K562 (cell line): ENCODE data around the gene WHAMM. TPM values are rescaled to one million over a fixed set of nuclear protein-coding genes. Genes with fewer than 3 reads are reported as not detected.

Experiments
- CBFA2T3 ChIP-seq: fragments of 450-650 bp; IDR thresholded peaks from 2 replicates; pipeline ENCODE4 v1.6.1; 2017
- CCAR2 ChIP-seq: fragments of 200-400 bp; formaldehyde crosslinking; IDR thresholded peaks from 2 replicates; pipeline ENCODE4 v1.6.1; 2017; ENCODE audit warnings: mild to moderate bottlenecking, low read depth, low read length
- FOSL1 ChIP-seq: fragments of 200-800 bp; sonication (Bioruptor generic); conservative IDR thresholded peaks from 2 replicates; pipeline ENCODE4 v1.6.1; 2016; ENCODE audit warnings: missing genetic modification characterization, missing compliant biosample characterization
- GTF2F1 ChIP-seq: IDR thresholded peaks from 2 replicates; pipeline ENCODE4 v1.6.1; 2011; ENCODE audit warnings: low read depth, low read length, improper control_type of control experiment
- HDAC6 ChIP-seq: IDR thresholded peaks from 2 replicates; pipeline ENCODE4 v1.6.1; 2012; ENCODE audit warnings: low read depth, mild to moderate bottlenecking, control low read depth, inconsistent platforms, low read length, moderate library complexity
- HNRNPUL1 ChIP-seq: fragments of 200-400 bp; formaldehyde crosslinking; IDR thresholded peaks from 2 replicates; pipeline ENCODE4 v1.6.1; 2017; ENCODE audit warnings: low read length
- NFIC ChIP-seq: fragments of 450-650 bp; IDR thresholded peaks from 2 replicates; pipeline ENCODE4 v1.6.1; 2017; ENCODE audit warnings: mild to moderate bottlenecking, inconsistent platforms
- ZC3H11A ChIP-seq: IDR thresholded peaks from 2 replicates; pipeline ENCODE4 v1.6.1; 2012; ENCODE audit warnings: low read depth, low read length, improper control_type of control experiment
- ZNF140 ChIP-seq: fragments of 250-450 bp; sonication (Bioruptor Pico); IDR thresholded peaks from 2 replicates; pipeline ENCODE4 v1.8.0; 2021; ENCODE audit warnings: moderate library complexity, mild to moderate bottlenecking, inconsistent platforms
- ZNF146 ChIP-seq: IDR thresholded peaks from one replicate; pipeline ENCODE4 v1.6.1; 2018; ENCODE audit warnings: missing compliant biosample characterization; ENCODE audit not compliant: unreplicated experiment
- ZNF282 ChIP-seq: sonication (generic); formaldehyde crosslinking; IDR thresholded peaks from 2 replicates; pipeline ENCODE4 v1.8.1; 2023; ENCODE audit warnings: missing genetic modification reagents
- polyA plus RNA-seq, 8 experiments: library from polyadenylated mRNA; depleted of rRNA in 4 of 8; stranded (reverse) in 5 of 8; unstranded in 3 of 8; fragments of >200 nt; fragmentation: Nextera tagmentation in 2 of 8; fragmentation: Illumina TruSeq in 1 of 8; extraction: Ambion mirVana in 2 of 8; extraction: Trizol in 1 of 8; gene quantifications; 2 replicates each; pipeline versions ENCODE4 v1.2.1 to v1.2.3, GENCODE V29; 2011 to 2014; ENCODE audit warnings: inconsistent platforms in 1 of 8, missing spikeins in 1 of 8
- total RNA-seq, 7 experiments: library from RNA; depleted of rRNA in 6 of 7; stranded (reverse); fragments of >200 nt in 6 of 7; fragmentation: Illumina TruSeq in 2 of 7; extraction: Trizol in 2 of 7; gene quantifications; 2 replicates each; pipeline versions ENCODE4 v1.2.1 to v1.2.3, GENCODE V29; 2011 to 2021; ENCODE audit warnings: low replicate concordance in 1 of 7
- TF ChIP-seq, protein P1 (sequence below): sonication (generic); formaldehyde crosslinking; IDR thresholded peaks from 2 replicates; pipeline ENCODE4 v1.8.0; 2022; ENCODE audit warnings: mild to moderate bottlenecking, missing genetic modification reagents
- TF ChIP-seq, protein P2 (sequence below): sonication (generic); formaldehyde crosslinking; IDR thresholded peaks from 2 replicates; pipeline ENCODE4 v1.8.1; 2023; ENCODE audit warnings: mild to moderate bottlenecking, missing genetic modification reagents, moderate library complexity
- TF ChIP-seq, protein P3 (sequence below): sonication (generic); formaldehyde crosslinking; IDR thresholded peaks from 2 replicates; pipeline ENCODE4 v1.8.1; 2023; ENCODE audit warnings: missing genetic modification reagents, mild to moderate bottlenecking, borderline replicate concordance
- TF ChIP-seq, protein P4 (sequence below): sonication (generic); formaldehyde crosslinking; IDR thresholded peaks from 2 replicates; pipeline ENCODE4 v1.4.0; 2020; ENCODE audit warnings: mild to moderate bottlenecking, missing genetic modification reagents
- TF ChIP-seq, protein P5 (sequence below): fragments of 450-650 bp; IDR thresholded peaks from 2 replicates; pipeline ENCODE4 v1.6.1; 2017; ENCODE audit warnings: antibody characterized with exemption, mild to moderate bottlenecking

Gene WHAMM
- total and polyA plus RNA-seq, 9 of the 15 experiments (the other 6 are each of a cell fraction or from before 2014, with no cell fraction given) = 2.0 to 4.8 (median 3.6) TPM

DNA sequence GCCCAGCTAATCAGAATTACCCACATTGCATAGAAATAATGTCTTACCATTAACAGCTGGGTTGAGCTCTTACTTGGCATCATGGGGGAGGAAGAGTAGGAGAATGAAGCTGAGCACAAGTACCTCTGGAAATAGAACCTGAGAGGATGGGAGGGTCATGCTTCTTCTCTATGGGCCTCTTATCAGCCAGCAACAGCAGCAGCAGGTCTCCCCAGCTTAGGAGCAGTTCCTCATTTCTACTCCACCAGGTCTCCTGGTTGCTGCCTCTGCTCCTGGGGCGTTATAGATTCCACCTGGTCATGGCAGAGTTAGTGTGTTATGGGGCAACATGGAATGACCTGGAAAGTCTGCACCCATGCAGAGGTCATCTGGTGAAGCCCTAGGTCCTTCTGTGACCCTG lies 6.9 kb upstream of the WHAMM start (continued):
- TF ChIP-seq ZNF146 (CRISPR knock-in tag) (no peak), GTF2F1 (no peak), NFIC (peak; percentile 73), CCAR2 (no peak), FOSL1 (tag) (no peak), ZC3H11A (no peak), HDAC6 (no peak), CBFA2T3 (peak; percentile 95), ZNF282 (CRISPR knock-in tag) (no peak), ZNF140 (no peak), HNRNPUL1 (no peak)
- TF ChIP-seq, protein P1, sequence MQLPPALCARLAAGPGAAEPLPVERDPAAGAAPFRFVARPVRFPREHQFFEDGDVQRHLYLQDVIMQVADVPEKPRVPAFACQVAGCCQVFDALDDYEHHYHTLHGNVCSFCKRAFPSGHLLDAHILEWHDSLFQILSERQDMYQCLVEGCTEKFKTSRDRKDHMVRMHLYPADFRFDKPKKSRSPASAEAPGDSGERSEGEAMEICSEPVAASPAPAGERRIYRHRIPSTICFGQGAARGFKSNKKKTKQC = no peak
- TF ChIP-seq, protein P2, sequence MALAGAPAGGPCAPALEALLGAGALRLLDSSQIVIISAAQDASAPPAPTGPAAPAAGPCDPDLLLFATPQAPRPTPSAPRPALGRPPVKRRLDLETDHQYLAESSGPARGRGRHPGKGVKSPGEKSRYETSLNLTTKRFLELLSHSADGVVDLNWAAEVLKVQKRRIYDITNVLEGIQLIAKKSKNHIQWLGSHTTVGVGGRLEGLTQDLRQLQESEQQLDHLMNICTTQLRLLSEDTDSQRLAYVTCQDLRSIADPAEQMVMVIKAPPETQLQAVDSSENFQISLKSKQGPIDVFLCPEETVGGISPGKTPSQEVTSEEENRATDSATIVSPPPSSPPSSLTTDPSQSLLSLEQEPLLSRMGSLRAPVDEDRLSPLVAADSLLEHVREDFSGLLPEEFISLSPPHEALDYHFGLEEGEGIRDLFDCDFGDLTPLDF (CRISPR knock-in tag) = no peak
- TF ChIP-seq, protein P3, sequence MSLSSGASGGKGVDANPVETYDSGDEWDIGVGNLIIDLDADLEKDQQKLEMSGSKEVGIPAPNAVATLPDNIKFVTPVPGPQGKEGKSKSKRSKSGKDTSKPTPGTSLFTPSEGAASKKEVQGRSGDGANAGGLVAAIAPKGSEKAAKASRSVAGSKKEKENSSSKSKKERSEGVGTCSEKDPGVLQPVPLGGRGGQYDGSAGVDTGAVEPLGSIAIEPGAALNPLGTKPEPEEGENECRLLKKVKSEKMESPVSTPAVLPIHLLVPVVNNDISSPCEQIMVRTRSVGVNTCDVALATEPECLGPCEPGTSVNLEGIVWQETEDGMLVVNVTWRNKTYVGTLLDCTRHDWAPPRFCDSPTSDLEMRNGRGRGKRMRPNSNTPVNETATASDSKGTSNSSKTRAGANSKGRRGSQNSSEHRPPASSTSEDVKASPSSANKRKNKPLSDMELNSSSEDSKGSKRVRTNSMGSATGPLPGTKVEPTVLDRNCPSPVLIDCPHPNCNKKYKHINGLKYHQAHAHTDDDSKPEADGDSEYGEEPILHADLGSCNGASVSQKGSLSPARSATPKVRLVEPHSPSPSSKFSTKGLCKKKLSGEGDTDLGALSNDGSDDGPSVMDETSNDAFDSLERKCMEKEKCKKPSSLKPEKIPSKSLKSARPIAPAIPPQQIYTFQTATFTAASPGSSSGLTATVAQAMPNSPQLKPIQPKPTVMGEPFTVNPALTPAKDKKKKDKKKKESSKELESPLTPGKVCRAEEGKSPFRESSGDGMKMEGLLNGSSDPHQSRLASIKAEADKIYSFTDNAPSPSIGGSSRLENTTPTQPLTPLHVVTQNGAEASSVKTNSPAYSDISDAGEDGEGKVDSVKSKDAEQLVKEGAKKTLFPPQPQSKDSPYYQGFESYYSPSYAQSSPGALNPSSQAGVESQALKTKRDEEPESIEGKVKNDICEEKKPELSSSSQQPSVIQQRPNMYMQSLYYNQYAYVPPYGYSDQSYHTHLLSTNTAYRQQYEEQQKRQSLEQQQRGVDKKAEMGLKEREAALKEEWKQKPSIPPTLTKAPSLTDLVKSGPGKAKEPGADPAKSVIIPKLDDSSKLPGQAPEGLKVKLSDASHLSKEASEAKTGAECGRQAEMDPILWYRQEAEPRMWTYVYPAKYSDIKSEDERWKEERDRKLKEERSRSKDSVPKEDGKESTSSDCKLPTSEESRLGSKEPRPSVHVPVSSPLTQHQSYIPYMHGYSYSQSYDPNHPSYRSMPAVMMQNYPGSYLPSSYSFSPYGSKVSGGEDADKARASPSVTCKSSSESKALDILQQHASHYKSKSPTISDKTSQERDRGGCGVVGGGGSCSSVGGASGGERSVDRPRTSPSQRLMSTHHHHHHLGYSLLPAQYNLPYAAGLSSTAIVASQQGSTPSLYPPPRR (CRISPR knock-in tag) = no peak
- TF ChIP-seq, protein P4, sequence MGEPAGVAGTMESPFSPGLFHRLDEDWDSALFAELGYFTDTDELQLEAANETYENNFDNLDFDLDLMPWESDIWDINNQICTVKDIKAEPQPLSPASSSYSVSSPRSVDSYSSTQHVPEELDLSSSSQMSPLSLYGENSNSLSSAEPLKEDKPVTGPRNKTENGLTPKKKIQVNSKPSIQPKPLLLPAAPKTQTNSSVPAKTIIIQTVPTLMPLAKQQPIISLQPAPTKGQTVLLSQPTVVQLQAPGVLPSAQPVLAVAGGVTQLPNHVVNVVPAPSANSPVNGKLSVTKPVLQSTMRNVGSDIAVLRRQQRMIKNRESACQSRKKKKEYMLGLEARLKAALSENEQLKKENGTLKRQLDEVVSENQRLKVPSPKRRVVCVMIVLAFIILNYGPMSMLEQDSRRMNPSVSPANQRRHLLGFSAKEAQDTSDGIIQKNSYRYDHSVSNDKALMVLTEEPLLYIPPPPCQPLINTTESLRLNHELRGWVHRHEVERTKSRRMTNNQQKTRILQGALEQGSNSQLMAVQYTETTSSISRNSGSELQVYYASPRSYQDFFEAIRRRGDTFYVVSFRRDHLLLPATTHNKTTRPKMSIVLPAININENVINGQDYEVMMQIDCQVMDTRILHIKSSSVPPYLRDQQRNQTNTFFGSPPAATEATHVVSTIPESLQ (CRISPR knock-in tag) = no peak
- TF ChIP-seq, protein P5, sequence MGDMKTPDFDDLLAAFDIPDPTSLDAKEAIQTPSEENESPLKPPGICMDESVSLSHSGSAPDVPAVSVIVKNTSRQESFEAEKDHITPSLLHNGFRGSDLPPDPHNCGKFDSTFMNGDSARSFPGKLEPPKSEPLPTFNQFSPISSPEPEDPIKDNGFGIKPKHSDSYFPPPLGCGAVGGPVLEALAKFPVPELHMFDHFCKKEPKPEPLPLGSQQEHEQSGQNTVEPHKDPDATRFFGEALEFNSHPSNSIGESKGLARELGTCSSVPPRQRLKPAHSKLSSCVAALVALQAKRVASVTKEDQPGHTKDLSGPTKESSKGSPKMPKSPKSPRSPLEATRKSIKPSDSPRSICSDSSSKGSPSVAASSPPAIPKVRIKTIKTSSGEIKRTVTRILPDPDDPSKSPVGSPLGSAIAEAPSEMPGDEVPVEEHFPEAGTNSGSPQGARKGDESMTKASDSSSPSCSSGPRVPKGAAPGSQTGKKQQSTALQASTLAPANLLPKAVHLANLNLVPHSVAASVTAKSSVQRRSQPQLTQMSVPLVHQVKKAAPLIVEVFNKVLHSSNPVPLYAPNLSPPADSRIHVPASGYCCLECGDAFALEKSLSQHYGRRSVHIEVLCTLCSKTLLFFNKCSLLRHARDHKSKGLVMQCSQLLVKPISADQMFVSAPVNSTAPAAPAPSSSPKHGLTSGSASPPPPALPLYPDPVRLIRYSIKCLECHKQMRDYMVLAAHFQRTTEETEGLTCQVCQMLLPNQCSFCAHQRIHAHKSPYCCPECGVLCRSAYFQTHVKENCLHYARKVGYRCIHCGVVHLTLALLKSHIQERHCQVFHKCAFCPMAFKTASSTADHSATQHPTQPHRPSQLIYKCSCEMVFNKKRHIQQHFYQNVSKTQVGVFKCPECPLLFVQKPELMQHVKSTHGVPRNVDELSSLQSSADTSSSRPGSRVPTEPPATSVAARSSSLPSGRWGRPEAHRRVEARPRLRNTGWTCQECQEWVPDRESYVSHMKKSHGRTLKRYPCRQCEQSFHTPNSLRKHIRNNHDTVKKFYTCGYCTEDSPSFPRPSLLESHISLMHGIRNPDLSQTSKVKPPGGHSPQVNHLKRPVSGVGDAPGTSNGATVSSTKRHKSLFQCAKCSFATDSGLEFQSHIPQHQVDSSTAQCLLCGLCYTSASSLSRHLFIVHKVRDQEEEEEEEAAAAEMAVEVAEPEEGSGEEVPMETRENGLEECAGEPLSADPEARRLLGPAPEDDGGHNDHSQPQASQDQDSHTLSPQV = no peak
